Activated T-cell treated with anti-CD3 and anti-CD28 coated beads, Interleukin-2, amount 50 U/mL, for 24 hours (primary cell): Measurements from ENCODE around the gene PLLP.

Experiments used
- DNase-seq: peaks from one replicate; pipeline ENCODE4 v3.0.0-alpha.2; 2020
- H3K27ac Mint-ChIP-seq: 2 replicates; pipeline ENCODE4 v1.8.0; 2020; ENCODE audit warnings: mild to moderate bottlenecking, mixed read lengths
- H3K27me3 Mint-ChIP-seq: 2 replicates; pipeline ENCODE4 v1.8.0; 2020; ENCODE audit warnings: mixed read lengths
- H3K36me3 Mint-ChIP-seq: 2 replicates; pipeline ENCODE4 v1.8.0; 2020; ENCODE audit warnings: low read depth, mixed read lengths
- H3K4me1 Mint-ChIP-seq: 2 replicates; pipeline ENCODE4 v1.8.0; 2020; ENCODE audit warnings: low read depth, mixed read lengths
- H3K4me3 Mint-ChIP-seq: 2 replicates; pipeline ENCODE4 v1.8.0; 2020; ENCODE audit warnings: mild to moderate bottlenecking, moderate library complexity, mixed read lengths
- H3K9me3 Mint-ChIP-seq: 2 replicates; pipeline ENCODE4 v1.8.0; 2020; ENCODE audit warnings: mixed read lengths

PLLP gene

GRCh38 chr16:57209780-57210179 is 74.7 kb downstream of the PLLP start:
- Mint-ChIP-seq H3K4me3 (no peak overlapping the region), H3K27ac (no peak overlapping the region), H3K9me3 (peaks cover 4% of the 10 kb centered on the region)

GRCh38 chr16:57208926-57209325 is 75.5 kb downstream of the PLLP start:
- Mint-ChIP-seq H3K4me1 (no peaks in the 10 kb centered on the region), H3K4me3 (no peak overlapping the region), H3K36me3 (peaks cover 88% of the 10 kb centered on the region), H3K9me3 (no peaks in the 10 kb centered on the region), H3K27ac (no peak overlapping the region), H3K27me3 (no peaks in the 10 kb centered on the region)
- no peak for DNase-seq

More at GRCh38 chr16:57209780-57210179, 74.7 kb downstream of the PLLP start:
- no peaks in the 10 kb centered on the region for H3K27me3 Mint-ChIP-seq
- no peaks in the 10 kb centered on the region for H3K4me1 Mint-ChIP-seq
- peaks cover 92% of the 10 kb centered on the region for H3K36me3 Mint-ChIP-seq
- no peak for DNase-seq
